GM23248 (cell line): ENCODE results near the gene HEBP1.

Source experiments
- EZH2 ChIP-seq: fragments of 200-600 bp; sonication (generic); IDR thresholded peaks from 2 replicates; pipeline ENCODE4 v1.6.1; 2018; ENCODE audit warnings: antibody characterized with exemption, mild to moderate bottlenecking; ENCODE audit not compliant: insufficient read depth, poor library complexity, severe bottlenecking
- EZH2phosphoT487 ChIP-seq: fragments of 200-600 bp; sonication (generic); IDR thresholded peaks from 2 replicates; pipeline ENCODE4 v1.6.1; 2018; ENCODE audit warnings: antibody characterized with exemption, moderate library complexity, mild to moderate bottlenecking, low read depth; ENCODE audit not compliant: insufficient read depth

GRCh38 chr12:13004361-13004760 is 4.3 kb upstream of the HEBP1 start:
- no peak for TF ChIP-seq EZH2
- TF ChIP-seq EZH2phosphoT487: no peak
